Stimulated activated CD4-positive, alpha-beta T cell treated with anti-CD3 and anti-CD28 coated beads, Interleukin-2, amount 100 ng/mL, for 48 hours (primary cell): ENCODE data around the gene PTPRO.

Experiments used
- DNase-seq, 2 donors: peaks; one replicate each; pipeline ENCODE4 v3.0.0-alpha.2; 2020

PTPRO gene

GRCh38 chr12:15458008-15458407 lies 135.7 kb downstream of the PTPRO start:
- no peak for DNase-seq

DNA sequence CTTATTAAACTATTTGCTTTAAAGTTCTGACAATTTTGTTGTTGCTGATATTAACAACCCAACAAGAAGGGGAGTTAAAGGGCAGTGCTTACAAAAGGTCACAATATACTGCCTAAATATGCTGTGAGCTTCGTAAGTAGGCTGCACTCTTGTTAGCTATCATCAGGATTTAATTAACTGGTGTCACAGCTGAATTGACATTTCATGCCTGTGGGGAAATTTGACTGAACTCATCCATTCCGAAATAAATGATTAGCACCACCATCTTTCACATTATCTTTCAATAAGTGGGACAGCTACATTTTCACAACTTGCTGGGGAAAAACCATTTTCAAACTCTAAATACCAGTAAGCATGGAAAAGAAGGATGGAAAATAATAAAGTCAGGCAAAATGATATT lies 146.6 kb downstream of the PTPRO start:
- DNase-seq, result no peak

GRCh38 chr12:15469356-15469755 lies 147.0 kb downstream of the PTPRO start:
- no peak for DNase-seq

DNA sequence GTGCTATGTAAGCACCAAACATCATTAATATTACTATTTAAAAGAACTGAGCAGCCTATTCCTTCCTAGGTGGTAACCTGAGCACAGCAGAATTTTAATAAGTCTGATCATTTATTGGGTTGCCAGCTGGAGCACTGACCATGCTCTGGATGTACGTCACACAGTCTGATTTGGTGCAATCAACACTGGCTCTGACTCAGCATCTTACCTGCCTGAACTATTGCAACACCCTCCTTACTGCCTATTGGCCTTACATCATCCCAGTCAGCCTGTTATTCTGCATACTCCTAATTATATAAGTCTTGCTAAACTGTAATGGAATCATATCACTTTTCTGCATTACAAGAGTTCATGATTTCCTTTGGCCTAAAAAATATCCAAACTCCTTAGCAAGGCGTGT lies 149.7 kb downstream of the PTPRO start:
- DNase-seq, result no peak

- no peak for DNase-seq
These were observed 152.5 kb downstream of the PTPRO start for GRCh38 chr12:15474766-15475165.

GRCh38 chr12:15477761-15478160 lies 155.5 kb downstream of the PTPRO start:
- no peak for DNase-seq

DNA sequence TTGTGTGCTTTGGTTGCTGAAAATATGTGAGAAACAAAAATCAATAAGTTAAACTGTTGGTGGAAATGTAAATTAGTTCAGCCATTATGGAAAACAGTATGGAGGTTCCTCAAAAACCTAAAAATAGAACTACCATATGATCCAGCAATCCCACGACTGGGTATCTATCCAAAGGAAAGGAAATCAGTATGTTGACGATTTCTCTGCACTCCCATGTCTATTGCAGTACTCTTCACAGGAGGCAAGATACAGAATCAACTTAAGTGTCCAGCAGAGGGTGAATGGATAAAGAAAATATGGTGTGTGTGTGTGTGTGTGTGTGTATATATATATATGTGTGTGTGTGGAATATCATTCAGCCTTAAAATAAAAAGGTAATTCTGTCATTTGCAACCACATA lies 159.5 kb downstream of the PTPRO start:
- no peak for DNase-seq

GRCh38 chr12:15485466-15485865 lies 163.2 kb downstream of the PTPRO start:
- DNase-seq, result no peak

DNA sequence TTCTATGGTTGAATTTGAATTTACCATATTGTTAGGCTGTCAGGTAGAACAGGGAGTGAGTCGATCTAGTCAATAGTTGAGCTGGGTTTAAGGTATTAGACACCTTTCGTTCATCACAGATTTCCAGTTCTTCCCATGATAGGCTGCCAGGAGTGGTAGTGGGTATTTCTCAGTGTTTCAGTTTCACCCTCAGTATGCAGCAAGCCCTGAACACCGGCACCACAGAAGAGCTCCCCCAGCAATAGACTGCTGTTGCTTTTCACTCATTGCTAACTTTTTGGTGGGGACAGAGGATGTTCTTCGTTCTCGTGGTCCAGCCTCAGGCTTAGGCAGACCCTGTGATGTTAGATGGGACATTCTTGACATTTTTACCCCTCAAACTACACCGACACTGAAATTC lies 164.6 kb downstream of the PTPRO start:
- no peak for DNase-seq

DNA sequence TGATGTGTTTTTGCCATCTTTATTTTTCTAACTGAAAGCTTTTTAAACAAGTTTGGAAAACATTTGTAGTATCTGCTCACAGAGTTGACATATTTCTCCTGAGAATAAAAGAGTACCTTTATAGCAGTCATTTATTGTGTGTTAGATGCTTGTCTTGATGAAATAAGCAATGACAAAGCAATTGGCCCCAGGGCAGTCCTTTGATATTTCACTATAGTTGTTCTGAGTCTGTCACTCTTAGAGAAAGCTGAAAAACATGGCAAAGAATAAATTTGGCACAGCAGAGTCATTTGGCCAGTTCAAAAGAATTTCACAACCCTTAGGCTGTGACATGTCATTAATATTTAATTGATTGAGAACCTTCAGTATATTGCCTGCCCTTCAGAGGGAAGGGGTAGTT lies 166.2 kb downstream of the PTPRO start:
- no peak for DNase-seq

DNA sequence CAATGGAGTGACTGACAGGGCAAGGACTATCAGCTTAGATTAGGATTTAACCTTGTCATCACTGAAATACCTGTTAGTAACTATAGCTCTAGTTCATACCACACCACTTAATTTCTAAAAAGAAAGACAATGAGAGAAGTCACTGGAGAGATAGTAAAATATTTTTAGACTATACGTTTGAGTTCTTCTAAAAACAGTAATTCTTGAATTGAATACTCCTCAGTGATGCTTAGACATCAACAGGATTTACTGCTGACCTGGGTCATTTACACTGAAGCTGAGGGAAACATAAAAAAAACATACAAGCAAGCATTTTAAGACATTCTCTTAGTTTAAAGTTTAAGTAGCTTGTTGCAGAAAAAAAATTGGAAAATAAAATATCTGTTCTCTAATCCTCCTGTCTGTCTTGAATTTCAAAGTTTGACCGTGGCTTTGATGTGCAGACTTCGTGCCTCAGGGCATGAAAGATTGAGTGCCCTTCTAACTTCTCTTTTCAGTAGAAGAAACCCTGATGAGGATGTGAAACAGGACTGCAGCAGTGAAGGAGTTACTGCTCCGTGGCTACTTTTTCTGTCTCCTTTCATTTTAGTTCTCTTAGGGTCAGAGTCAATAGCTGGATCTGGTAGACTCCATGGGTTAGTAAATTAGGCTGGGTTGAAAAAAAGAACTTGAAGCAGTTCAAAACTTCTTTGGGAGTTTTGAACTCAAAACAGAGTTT lies 172.2 kb downstream of the PTPRO start:
- no peak for DNase-seq

GRCh38 chr12:15495746-15496145 lies 173.4 kb downstream of the PTPRO start:
- no peak for DNase-seq

- no peak for DNase-seq
These were observed 174.4 kb downstream of the PTPRO start for GRCh38 chr12:15496738-15497137.

GRCh38 chr12:15497671-15498292 lies 175.5 kb downstream of the PTPRO start:
- DNase-seq, result no peak

DNA sequence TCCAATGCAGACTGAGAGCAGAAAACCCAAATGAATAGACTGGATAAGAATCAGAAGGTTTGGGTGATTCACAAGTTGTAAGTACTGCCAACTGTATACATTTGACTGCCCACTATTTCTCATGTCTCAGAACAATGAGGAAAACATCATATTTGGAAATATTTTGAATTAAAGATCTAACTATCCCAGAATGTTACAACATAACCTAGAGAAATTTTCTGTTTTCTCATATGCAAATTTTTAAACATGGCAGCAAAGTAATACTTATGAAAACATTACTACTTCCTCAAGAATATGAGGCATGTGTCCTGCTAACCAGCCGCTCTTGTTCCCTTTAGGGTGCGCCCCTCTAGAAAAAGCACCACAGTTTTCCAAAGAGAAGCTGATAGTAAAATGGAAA lies 179.9 kb downstream of the PTPRO start:
- no peak for DNase-seq

- DNase-seq, result no peak
These were observed 183.3 kb downstream of the PTPRO start for GRCh38 chr12:15505616-15506015.

DNA sequence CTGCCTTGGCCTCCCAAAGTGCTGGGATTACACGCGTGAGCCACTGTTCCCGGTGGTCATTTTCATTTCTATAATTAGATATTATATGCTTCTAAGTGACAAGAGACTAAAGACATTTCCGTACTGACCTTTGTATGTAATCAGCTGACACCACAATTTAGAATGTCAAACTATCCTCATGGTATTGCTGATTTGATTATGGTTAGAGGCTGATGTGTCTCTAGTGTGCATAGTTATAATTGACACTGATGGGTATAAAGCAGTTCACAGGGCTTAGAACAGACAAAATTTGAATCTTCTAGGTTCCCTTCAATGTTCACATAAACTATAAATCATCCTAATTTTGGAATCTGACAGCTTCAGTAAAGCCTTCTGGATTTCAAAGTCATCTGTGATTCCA lies 192.7 kb downstream of the PTPRO start:
- no peak for DNase-seq

DNA sequence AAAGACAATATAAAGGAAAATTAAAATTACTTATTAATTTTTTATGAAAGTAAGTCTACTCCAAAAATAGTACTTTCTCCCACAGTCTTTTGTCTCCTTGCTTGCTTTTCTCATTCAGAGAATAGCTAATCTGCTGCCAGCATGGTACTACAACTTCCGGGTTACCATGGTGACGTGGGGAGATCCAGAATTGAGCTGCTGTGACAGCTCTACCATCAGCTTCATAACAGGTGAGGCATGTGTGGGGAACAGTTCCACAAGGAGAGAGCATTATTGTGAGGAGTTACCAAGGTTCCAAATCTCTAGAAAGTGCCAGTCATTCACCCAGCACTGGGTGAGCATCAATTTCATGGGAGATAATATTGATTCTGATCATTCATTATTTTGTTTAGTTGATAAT lies 197.8 kb downstream of the PTPRO start:
- no peak for DNase-seq

- no peak for DNase-seq
These were observed 198.5 kb downstream of the PTPRO start for GRCh38 chr12:15520844-15521243.

DNA sequence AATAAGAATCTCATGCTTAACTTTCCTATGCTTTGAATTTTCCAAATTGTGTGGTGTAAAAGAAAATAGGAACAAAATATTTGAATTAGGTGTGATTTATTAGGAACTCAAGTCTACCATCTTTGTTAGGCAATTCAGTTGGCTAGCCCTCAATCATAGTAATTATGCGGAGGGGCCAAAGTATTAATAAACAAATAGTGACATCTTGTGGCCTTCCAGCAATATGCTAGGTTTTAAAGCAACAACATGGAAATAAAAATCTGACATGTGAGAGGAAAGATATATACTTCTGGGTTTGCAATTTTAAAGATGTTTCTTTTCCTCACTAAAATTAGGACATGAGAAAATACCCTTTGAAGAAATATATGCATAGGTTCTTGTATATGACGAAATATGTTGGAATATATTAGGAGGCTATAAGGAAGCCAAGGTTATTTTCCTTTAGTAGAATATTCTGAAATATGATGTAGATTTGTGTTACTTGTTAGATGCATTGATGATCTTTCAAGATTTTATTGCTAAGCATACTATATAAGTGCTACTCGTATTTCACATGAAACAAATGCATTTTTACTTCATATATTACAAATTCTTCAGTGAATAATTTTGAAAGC lies 200.4 kb downstream of the PTPRO start:
- DNase-seq, result no peak

- DNase-seq, result no peak
These were observed 203.1 kb downstream of the PTPRO start for GRCh38 chr12:15525441-15525840.

DNA sequence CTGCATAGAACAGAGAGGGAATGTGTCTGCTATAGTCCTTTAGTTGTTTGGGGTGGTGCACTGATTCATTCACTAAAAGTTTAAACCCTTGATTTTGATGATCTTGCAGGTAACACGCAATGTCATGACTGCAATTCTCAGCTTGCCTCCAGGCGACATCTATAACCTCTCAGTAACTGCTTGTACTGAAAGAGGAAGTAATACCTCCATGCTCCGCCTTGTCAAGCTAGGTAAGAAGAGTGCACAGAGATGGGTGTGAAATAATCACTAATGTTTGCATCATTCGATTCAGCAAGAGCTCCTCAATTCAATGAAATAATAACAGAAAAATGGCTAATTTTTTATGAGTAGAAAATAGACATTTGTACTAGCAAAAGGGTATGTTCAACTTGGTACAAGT lies 203.7 kb downstream of the PTPRO start:
- DNase-seq, result no peak

- no peak for DNase-seq
These were observed 205.1 kb downstream of the PTPRO start for GRCh38 chr12:15527201-15528080.

- DNase-seq, result no peak
These were observed 206.4 kb downstream of the PTPRO start for GRCh38 chr12:15528666-15529065.
